Fibroblast of the aortic adventitia (primary cell): ENCODE data around the gene POT1. TPM values are rescaled to one million over a fixed set of nuclear protein-coding genes. Genes with fewer than 3 reads are reported as not detected.

Experiments used
- DNase-seq: peaks from one replicate; pipeline ENCODE4 v3.0.0-alpha.2; 2010; ENCODE audit warnings: low read depth
- H3K4me3 ChIP-seq: 2 replicates; pipeline ENCODE4 v1.5.1; 2011; ENCODE audit warnings: low read depth, mild to moderate bottlenecking, control low read depth, low read length, moderate library complexity
- total RNA-seq: library from RNA; depleted of rRNA; stranded (reverse); fragments of >200 nt; gene quantifications from 2 replicates; pipeline ENCODE4 v1.2.3, GENCODE V29; 2012; ENCODE audit warnings: low replicate concordance
- TF ChIP-seq, protein P1 (sequence below): IDR thresholded peaks from 2 replicates; pipeline ENCODE4 v1.5.1; 2011; ENCODE audit warnings: mild to moderate bottlenecking, low read length, control low read depth, inconsistent platforms; ENCODE audit not compliant: insufficient read depth

The POT1 gene
- total RNA-seq, 1 donor: 45.8 TPM

DNA sequence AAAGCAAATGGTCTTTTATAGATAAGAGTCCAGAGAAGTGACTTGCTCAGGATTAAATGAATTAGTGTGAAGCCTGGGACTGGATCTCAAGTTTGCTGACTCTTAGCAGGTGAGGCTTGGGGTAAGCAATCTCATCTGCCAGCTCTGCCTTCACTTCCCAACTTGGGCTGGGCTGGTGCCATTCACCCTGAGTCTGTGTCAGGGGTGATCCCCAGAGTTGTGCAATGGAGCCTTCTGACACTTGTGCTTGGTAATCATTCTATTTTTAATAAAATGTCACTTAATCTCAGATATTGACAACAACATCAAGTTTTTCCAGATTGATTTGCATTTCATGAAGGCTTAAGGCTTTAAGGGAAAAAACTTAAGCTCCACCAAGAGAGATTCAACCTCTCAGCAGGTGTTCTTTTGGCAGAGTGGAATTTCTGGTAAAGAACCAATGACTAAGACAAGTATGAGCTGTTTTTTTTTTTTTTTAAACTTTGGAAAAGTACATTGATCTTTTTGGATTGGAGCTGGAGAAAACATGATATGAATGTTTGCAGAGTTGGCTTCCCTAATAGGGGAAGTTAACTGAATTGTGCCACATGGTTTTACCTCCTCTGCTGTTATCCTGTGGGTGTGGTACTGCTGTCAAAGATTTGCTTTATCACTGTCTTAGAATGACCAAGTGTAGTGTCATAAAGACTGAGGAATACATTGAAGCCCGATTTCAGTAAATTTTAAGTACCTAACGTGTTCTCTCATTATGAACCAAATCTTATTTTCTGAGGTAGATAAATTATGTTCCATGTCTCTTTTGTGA is 115.4 kb downstream of the POT1 start:
- H3K4me3 ChIP-seq: no peak overlapping the region
- DNase-seq: no peak
- TF ChIP-seq, protein P1, sequence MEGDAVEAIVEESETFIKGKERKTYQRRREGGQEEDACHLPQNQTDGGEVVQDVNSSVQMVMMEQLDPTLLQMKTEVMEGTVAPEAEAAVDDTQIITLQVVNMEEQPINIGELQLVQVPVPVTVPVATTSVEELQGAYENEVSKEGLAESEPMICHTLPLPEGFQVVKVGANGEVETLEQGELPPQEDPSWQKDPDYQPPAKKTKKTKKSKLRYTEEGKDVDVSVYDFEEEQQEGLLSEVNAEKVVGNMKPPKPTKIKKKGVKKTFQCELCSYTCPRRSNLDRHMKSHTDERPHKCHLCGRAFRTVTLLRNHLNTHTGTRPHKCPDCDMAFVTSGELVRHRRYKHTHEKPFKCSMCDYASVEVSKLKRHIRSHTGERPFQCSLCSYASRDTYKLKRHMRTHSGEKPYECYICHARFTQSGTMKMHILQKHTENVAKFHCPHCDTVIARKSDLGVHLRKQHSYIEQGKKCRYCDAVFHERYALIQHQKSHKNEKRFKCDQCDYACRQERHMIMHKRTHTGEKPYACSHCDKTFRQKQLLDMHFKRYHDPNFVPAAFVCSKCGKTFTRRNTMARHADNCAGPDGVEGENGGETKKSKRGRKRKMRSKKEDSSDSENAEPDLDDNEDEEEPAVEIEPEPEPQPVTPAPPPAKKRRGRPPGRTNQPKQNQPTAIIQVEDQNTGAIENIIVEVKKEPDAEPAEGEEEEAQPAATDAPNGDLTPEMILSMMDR: no peak

DNA sequence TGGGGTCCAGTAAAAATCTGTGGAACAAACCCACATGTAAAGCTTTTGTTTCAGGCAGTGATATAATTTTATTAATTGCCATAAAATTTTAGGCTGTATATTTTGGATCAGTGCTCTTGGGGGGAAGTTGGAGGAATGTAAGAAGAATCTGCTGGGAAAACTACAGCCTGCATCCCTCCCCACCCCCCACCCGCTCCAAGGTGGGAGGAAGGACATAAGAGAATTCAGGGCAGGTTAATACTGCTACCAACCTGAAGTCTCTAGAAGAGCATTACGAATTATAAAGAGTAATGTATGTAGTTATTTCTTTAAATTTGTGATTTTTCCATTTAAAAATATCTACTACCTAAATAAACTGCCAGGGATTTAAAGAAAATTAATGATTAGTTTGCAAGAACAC is 116.9 kb downstream of the POT1 start:
- no peak overlapping the region for H3K4me3 ChIP-seq
- TF ChIP-seq, protein P1: no peak
- DNase-seq: no peak

DNA sequence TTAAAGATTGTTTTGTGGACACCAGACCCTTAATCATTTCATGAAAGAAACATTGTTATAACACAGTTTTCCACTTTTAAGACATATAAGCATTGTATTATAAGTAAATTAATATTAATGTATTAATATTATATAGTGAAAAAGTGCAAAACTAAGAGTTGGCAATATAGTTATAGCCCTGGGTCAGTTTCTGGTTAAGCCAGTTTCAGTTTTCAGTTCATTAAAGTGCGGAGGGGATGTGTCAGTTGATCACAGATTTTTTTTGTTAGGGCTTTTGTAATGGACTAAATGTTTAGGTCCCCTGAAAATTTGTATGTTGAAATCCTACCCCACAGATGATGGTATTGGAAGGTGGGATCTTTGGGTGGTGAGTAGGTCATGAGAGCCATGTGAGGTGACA is 118.3 kb downstream of the POT1 start:
- TF ChIP-seq, protein P1: no peak
- no peak overlapping the region for H3K4me3 ChIP-seq
- no peak for DNase-seq

DNA sequence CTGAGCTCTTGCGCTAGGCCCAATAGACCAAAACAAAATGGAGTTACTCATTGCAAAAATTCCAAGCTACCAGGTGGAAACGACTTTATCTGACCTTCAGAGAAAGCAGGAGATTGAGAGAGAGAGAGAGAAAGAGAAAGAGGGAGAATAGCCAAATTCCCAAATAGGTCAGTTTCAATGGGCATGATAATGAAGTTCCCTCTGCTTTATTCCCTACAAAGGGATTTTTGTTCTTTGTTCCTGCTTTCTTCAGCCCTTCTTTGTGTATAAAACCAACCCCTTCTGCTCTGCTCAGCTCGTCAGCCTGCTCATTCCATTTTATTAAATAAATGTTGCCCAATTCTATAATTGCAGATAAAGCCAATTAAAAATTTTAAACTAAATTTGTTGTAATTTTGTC is 119.0 kb downstream of the POT1 start:
- H3K4me3 ChIP-seq: no peak overlapping the region
- DNase-seq: no peak
- TF ChIP-seq, protein P1: no peak

DNA sequence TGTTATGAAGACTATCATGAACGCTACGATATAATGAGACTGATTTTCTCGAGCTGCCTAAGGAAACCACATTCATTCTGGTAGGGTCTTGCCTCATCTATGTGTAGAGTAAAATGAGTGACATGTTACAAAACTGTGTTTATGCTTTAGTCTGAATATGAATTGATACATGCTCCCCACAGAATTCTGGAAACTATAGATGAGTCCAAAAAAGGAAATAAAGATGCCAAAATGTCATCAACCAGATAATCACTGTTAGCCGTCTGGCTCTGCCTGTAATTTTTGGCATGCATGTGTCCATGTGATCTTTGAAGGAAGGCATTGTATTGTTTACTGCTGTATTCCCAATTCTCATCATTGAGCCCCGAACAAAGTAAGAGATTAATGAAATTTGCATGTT is 121.4 kb downstream of the POT1 start:
- DNase-seq: no peak
- no peak overlapping the region for H3K4me3 ChIP-seq
- TF ChIP-seq, protein P1: no peak

DNA sequence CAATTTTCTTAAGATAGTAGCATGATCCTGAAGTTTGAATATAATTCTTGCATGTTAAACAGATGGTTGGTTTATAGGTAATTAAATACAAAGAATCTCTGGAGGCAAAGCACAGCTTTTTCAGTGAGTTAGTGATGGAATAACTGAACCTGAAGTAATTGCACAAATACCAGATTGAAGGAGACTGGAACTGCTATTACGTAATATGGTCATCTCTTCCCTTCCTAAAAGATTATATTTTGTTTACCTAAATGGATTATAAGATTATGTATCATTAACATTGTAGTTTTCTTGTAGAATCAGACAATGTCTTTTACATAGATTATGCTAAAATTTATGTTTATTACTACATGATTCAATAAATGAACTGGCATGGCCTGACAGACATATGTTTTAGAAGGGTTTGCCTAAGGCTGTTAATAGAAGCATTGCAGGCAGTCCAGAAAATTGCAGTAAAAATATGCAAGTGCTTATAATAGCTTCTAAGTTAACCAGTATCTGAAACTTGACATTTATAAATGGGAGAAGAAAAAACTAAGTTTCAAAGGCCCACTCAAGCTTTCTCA is 128.2 kb downstream of the POT1 start:
- no peak for DNase-seq
- H3K4me3 ChIP-seq: no peak overlapping the region
- TF ChIP-seq, protein P1: no peak
